Skeletal muscle tissue (tissue), 4 donors: ENCODE data around the gene RGL2. TPM values are rescaled to one million over a fixed set of nuclear protein-coding genes. Genes with fewer than 3 reads are reported as not detected.

Source experiments
- H3K27ac ChIP-seq: one replicate; pipeline ENCODE4 v1.7.0; 2013; ENCODE audit warnings: mild to moderate bottlenecking, low read depth, low read length, inconsistent platforms
- H3K27me3 ChIP-seq, 3 donors: one replicate each; pipeline ENCODE4 v1.7.0; 2013; ENCODE audit warnings: low read length in 3 of 3; ENCODE audit not compliant: control insufficient read depth in 3 of 3, insufficient read depth in 3 of 3
- H3K36me3 ChIP-seq, 3 donors: one replicate each; pipeline ENCODE4 v1.7.0; 2013; ENCODE audit warnings: low read length in 3 of 3; ENCODE audit not compliant: control insufficient read depth in 3 of 3, insufficient read depth in 3 of 3
- H3K4me1 ChIP-seq, 3 donors: one replicate each; pipeline ENCODE4 v1.7.0; 2013; ENCODE audit warnings: low read length in 3 of 3, mild to moderate bottlenecking in 3 of 3; ENCODE audit not compliant: control insufficient read depth in 3 of 3, insufficient read depth in 3 of 3
- H3K4me3 ChIP-seq, 3 donors: one replicate each; pipeline ENCODE4 v1.7.0; 2013; ENCODE audit warnings: low read length in 3 of 3
- H3K9ac ChIP-seq, 3 donors: one replicate each; pipeline ENCODE4 v1.7.0; 2013; ENCODE audit warnings: low read length in 3 of 3, mild to moderate bottlenecking in 3 of 3, moderate library complexity in 2 of 3, low read depth in 1 of 3
- H3K9me3 ChIP-seq, 3 donors: one replicate each; pipeline ENCODE4 v1.7.0; 2013; ENCODE audit warnings: low read length in 3 of 3; ENCODE audit not compliant: control insufficient read depth in 3 of 3
- total RNA-seq: library from RNA; depleted of rRNA; stranded (reverse); fragments of >200 nt; gene quantifications from one replicate; pipeline ENCODE4 v1.2.3, GENCODE V29; 2014
- donor health status: Osteomylitis.

Gene RGL2
- total RNA-seq, 1 donor from 2014 or later, result 18.3 TPM

GRCh38 chr6:33241968-33242367, 56.8 kb downstream of the RGL2 start:
- no peak overlapping the region for H3K4me3 ChIP-seq
- no peaks in the 10 kb centered on the region for H3K36me3 ChIP-seq
- peaks cover 3 to 7% (median 4%) of the 10 kb centered on the region in 3 donors for H3K27me3 ChIP-seq
- H3K9me3 ChIP-seq, result no peaks in the 10 kb centered on the region
- H3K27ac ChIP-seq, result no peak overlapping the region
- H3K9ac ChIP-seq, result no peak overlapping the region
- H3K4me1 ChIP-seq, result no peaks in the 10 kb centered on the region

Other genes with a start within 250 kb of the RGL2 start
- 14.6 TPM for gene HLA-DPA1, start 225.3 kb downstream of the RGL2 start, total RNA-seq
- gene HLA-DPB1, start 223.0 kb downstream of the RGL2 start, total RNA-seq, result 9.9 TPM
- gene COL11A2, start 106.5 kb downstream of the RGL2 start, total RNA-seq, result 28.7 TPM
- gene RXRB, start 98.3 kb downstream of the RGL2 start, total RNA-seq, result 17.7 TPM
- 53.2 TPM for gene SLC39A7, start 98.1 kb downstream of the RGL2 start, total RNA-seq
- 15.7 TPM for gene HSD17B8, start 94.3 kb downstream of the RGL2 start, total RNA-seq
- gene RING1, start 90.4 kb downstream of the RGL2 start, total RNA-seq, result 20.4 TPM
- 43.8 TPM for gene VPS52, start 27.1 kb downstream of the RGL2 start, total RNA-seq
- gene RPS18, start 26.9 kb downstream of the RGL2 start, total RNA-seq, result 8,222 TPM
- 2.1 TPM for gene B3GALT4, start 21.8 kb downstream of the RGL2 start, total RNA-seq
- gene WDR46, start 9.7 kb downstream of the RGL2 start, total RNA-seq, result 67.3 TPM
- 27.1 TPM for gene PFDN6, start 9.3 kb downstream of the RGL2 start, total RNA-seq
- 16.7 TPM for gene TAPBP, start 15.1 kb upstream of the RGL2 start, total RNA-seq
- 17.7 TPM for gene ZBTB22, start 18.8 kb upstream of the RGL2 start, total RNA-seq
- 15.1 TPM for gene DAXX, start 24.0 kb upstream of the RGL2 start, total RNA-seq
- 12.0 TPM for gene KIFC1, start 92.9 kb upstream of the RGL2 start, total RNA-seq
- 5.7 TPM for gene PHF1, start 112.1 kb upstream of the RGL2 start, total RNA-seq
- gene CUTA, start 119.2 kb upstream of the RGL2 start, total RNA-seq, result 73.1 TPM
- 1.6 TPM for gene SYNGAP1, start 121.1 kb upstream of the RGL2 start, total RNA-seq
- gene ZBTB9, start 155.6 kb upstream of the RGL2 start, total RNA-seq, result 11.0 TPM